ENCODE measurements around the gene ATP6V1F. TPM values are rescaled to one million over a fixed set of nuclear protein-coding genes. Genes with fewer than 3 reads are reported as not detected.

ATP6V1F gene
- total and polyA plus RNA-seq, 5 donors, result 127 to 224 (median 137) TPM

DNA sequence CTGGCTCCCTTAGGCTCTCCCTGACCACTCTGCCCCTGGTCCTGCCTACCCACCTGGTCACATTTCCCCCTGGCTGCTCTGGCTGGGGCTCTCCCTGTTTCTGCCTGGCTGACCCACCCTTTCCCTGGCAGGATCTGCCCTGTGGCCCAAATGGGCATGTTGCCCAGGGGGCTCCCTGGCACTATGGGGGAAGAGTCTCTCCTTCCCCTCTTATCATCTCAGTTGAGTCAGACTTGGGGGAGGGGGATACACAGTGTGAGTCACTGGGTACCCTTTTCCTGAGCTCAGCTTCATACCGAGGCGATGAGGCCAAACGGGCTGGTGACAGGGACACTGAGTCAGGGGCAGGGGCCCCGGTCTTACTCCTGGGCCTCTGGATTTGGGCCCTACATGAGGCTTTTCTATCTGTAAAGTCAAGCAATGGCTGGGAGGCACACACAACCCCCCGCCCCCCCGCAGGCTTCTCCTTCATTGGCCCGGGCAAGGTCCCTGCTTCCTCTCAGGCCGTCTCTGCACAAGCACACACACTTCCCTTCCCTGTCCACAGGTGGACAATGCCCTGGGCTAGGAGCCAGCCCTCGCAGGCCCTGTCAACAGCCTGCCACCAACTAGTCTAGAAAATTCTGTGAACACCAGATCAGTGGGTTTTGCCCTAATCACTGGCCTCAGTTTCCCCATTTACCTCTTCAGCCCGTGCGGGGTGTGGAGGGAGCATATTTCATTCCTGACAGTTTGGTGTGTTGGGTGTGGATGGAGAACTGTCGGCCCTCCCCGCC, 33.1 kb upstream of the ATP6V1F start:
- WGBS, result 20% methylated on average over 13 of the region's 13 CpGs
- Histone ChIP-seq H3K4me3 (ENCODE audit: low read length) (peak overlapping the region; percentile 33), H3K27me3 (ENCODE audit: control insufficient read depth, insufficient read depth) (no peaks in the 10 kb centered on the region), H3K27ac (ENCODE audit: low read length) (peak overlapping the region; percentile 67), H3K9me3 (ENCODE audit: control insufficient read depth, low read length) (no peaks in the 10 kb centered on the region), H3K4me1 (ENCODE audit: control insufficient read depth, insufficient read depth, low read length) (peaks cover 3% of the 10 kb centered on the region)
- peak in 2 of 3 donors; percentile 72 to 77 for DNase-seq
- intact Hi-C loops (cut with DNase I), result no loop called here
- no peak for ATAC-seq

DNA sequence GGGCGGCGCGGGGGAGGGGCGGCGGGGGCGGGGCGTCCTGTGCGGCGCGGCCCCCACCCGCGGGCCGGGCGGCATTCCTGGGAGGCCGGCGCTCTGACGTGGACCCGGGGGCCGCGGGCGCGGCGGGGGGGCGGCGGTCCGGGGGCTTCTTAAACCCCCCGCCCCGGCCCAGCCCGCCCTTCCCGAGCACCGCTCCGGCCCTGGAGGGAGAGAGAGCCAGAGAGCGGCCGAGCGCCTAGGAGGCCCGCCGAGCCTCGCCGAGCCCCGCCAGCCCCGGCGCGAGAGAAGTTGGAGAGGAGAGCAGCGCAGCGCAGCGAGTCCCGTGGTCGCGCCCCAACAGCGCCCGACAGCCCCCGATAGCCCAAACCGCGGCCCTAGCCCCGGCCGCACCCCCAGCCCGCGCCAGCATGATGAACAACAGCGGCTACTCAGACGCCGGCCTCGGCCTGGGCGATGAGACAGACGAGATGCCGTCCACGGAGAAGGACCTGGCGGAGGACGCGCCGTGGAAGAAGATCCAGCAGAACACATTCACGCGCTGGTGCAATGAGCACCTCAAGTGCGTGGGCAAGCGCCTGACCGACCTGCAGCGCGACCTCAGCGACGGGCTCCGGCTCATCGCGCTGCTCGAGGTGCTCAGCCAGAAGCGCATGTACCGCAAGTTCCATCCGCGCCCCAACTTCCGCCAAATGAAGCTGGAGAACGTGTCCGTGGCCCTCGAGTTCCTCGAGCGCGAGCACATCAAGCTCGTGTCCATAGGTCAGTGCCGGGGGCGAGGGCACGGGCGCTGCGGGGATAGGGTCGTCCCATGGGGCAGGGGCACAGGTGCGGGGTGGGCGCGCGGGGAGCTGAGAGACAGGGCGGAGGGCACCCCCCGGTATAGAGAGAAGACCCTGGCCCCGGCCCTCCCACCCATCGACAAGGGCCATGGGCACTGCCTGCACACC, 32.2 kb upstream of the ATP6V1F start, which contains the start of gene FLNC:
TSS of gene FLNC (plus strand) at position 176 of the 947 bp plus-strand sequence. CDS start at position 408, 232 bp downstream.
- Histone ChIP-seq H3K27ac (ENCODE audit: low read length) (peak within 1 kb of the TSS; percentile 68), H3K27me3 (ENCODE audit: control insufficient read depth, insufficient read depth) (no peaks in the 10 kb centered on the region), H3K4me1 (ENCODE audit: control insufficient read depth, insufficient read depth, low read length) (peaks cover 3% of the 10 kb centered on the region), H3K4me3 (ENCODE audit: low read length) (peak within 1 kb of the TSS; percentile 33), H3K9me3 (ENCODE audit: control insufficient read depth, low read length) (no peaks in the 10 kb centered on the region)
- ATAC-seq (peak; percentile 15 to 20), DNase-seq (peak; percentile 63 to 86 (median 85))
- intact Hi-C loops (cut with DNase I), result no loop called here
- 2% methylated on average over 109 of the region's 109 CpGs for WGBS

DNA sequence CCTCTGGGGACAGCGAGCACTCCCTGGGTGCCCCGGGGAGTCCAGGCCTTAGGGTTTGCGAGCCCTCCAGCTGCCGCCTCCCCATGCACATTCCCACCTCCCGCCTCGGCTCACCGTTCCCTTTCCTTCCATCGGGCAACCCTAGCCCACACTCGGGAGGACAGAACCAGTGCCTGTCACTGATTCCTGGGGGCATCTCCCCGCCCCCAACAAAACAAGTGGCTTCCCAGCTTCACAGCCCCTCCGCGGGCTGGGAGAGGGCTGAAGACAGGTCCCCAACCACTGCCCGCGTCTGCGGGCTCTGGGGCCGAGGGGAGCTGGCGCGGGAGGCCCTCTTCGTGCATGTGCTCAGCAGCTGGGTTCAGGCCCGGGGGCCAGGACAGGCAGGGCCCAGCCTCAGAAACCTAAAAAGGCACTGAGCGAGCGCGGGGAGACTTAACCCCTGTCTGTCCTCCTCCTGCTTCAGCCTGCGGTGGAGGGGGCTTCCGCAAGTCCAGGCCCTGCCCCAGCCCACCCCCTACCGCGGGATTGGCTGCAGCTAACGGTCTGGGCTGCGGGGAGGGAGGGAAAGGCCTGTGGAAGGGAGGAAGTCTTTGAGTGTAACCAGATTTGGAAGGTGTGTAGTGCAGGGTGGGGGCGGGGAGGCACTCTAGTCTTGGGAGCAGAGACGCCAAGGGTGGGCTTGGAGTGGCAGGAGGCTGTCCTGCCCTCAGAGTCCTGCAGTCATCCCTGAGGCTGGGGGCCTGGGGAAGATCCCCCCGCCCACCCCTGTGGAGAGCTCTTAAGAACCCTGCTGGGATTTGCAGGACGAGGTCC, 31.3 kb upstream of the ATP6V1F start:
- no peaks in the 10 kb centered on the region for H3K27me3 ChIP-seq (ENCODE audit: control insufficient read depth, insufficient read depth)
- ATAC-seq (peak; percentile 17 to 49), DNase-seq (peak; percentile 47 to 84 (median 82))
- H3K27ac ChIP-seq (ENCODE audit: low read length), result peak overlapping the region; percentile 46
- H3K4me1 ChIP-seq (ENCODE audit: control insufficient read depth, insufficient read depth, low read length), result peaks cover 3% of the 10 kb centered on the region
- 8% methylated on average over 33 of the region's 33 CpGs for WGBS
- H3K9me3 ChIP-seq (ENCODE audit: control insufficient read depth, low read length), result no peaks in the 10 kb centered on the region
- intact Hi-C loops (cut with DNase I), result no loop called here
- peak overlapping the region; percentile 33 for H3K4me3 ChIP-seq (ENCODE audit: low read length)

DNA sequence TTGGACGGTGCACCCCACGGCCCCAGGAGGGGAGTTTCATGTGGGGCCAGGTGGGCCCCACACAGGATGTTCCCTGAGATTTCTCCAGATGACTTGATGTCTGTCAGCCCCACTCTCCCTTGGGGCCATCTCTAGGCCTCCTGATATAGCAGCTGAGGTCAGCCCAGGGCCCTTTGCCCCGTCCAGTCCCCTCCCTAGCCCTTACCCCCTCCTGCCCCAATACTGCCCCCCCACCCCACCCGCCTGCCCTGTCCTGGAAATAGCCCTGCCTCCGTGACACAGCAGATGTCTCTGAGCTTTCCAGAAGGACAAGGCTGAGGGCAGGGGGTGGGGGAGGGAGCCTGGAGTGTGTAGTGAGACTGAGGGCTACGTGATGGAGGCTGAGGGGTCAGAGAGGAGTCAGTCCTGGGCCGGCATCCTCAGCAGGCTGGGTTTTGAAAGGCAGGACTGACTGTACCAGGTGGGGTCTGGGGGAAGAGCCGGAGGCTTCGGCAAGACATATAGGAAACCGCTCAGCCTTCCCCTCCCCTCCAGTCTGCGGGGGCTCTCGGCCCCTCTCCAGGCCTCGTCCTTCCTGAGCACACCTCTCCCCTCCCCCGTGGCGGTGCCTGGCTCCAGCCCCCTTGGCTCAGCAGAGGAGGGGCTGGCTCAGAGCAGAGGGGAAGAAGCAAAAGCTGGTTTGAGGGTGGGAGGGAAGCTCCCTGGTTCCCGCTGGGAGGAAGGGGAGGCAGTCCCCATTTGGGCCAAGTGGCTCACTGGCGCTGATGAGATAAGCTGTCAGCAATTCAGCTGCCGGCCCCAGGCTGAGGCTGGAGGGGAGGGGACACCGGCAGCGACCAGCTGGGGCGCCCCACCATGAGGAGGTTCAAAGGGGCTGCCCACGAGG, 30.4 kb upstream of the ATP6V1F start:
- DNase-seq (peak in 2 of 3 donors; percentile 76 to 81), ATAC-seq (peak; percentile 4 to 10)
- peak overlapping the region; percentile 33 for H3K4me3 ChIP-seq (ENCODE audit: low read length)
- intact Hi-C loops (cut with DNase I), result no loop called here
- H3K9me3 ChIP-seq (ENCODE audit: control insufficient read depth, low read length), result no peaks in the 10 kb centered on the region
- peaks cover 3% of the 10 kb centered on the region for H3K4me1 ChIP-seq (ENCODE audit: control insufficient read depth, insufficient read depth, low read length)
- H3K27me3 ChIP-seq (ENCODE audit: control insufficient read depth, insufficient read depth), result no peaks in the 10 kb centered on the region
- H3K27ac ChIP-seq (ENCODE audit: low read length), result peak overlapping the region; percentile 46
- WGBS, result 3% methylated on average over 22 of the region's 22 CpGs

DNA sequence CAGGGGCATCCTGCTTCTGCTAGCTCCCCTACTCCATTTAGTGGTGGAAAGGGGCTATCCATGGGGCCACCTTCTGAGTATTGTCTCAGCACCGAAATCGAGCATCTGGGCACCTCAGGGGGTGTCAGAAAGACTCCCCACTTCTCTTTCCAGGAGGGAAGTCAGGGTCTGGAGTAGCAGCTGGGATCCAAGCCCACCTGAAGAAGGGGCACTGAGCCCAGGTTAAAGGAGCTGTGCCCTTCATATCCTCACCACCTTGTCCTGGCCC, 29.8 kb upstream of the ATP6V1F start:
- intact Hi-C loops (cut with DNase I), result no loop called here
- H3K27me3 ChIP-seq (ENCODE audit: control insufficient read depth, insufficient read depth), result no peaks in the 10 kb centered on the region
- DNase-seq, result no peak
- WGBS, result 14% methylated on average over 2 of the region's 2 CpGs
- peak overlapping the region; percentile 31 for H3K27ac ChIP-seq (ENCODE audit: low read length)
- H3K4me1 ChIP-seq (ENCODE audit: control insufficient read depth, insufficient read depth, low read length), result peaks cover 3% of the 10 kb centered on the region
- peak overlapping the region; percentile 33 for H3K4me3 ChIP-seq (ENCODE audit: low read length)
- ATAC-seq, result no peak
- no peaks in the 10 kb centered on the region for H3K9me3 ChIP-seq (ENCODE audit: control insufficient read depth, low read length)

- intact Hi-C loops (cut with DNase I), result no loop called here
- Histone ChIP-seq H3K9me3 (ENCODE audit: control insufficient read depth, low read length) (no peaks in the 10 kb centered on the region), H3K27me3 (ENCODE audit: control insufficient read depth, insufficient read depth) (no peaks in the 10 kb centered on the region), H3K4me3 (ENCODE audit: low read length) (peak overlapping the region; percentile 33), H3K27ac (ENCODE audit: low read length) (peak overlapping the region; percentile 31), H3K4me1 (ENCODE audit: control insufficient read depth, insufficient read depth, low read length) (peaks cover 3% of the 10 kb centered on the region)
- WGBS, result 5% methylated on average over 13 of the region's 13 CpGs
- ATAC-seq, result peak; percentile 26 to 77
- DNase-seq, result peak; percentile 80 to 85 (median 82)
Measured at GRCh38 chr7:128833148-128833945, 29.3 kb upstream of the ATP6V1F start.

DNA sequence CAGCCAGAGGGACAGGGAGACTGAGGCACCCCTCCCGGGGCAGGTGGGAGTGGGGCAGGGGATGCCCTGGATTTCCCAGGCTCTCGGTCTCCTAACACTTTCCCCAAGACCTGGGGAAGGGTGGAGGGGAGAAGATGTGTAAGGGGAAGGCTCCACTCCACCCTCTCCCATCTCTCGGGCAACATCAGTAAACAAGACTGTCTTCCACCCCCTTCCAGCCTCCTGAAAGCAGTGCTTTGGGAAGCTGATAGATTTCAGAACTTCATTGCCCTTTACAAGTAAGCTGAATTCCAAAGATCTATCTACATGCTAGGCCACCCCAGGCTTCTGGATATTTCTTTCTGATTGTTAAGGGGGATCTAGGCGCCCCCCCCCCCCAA, 28.7 kb upstream of the ATP6V1F start:
- ATAC-seq (no peak), DNase-seq (no peak)
- WGBS, result 22% methylated on average over 4 of the region's 4 CpGs
- Histone ChIP-seq H3K4me1 (ENCODE audit: control insufficient read depth, insufficient read depth, low read length) (peaks cover 3% of the 10 kb centered on the region), H3K4me3 (ENCODE audit: low read length) (no peak overlapping the region), H3K9me3 (ENCODE audit: control insufficient read depth, low read length) (no peaks in the 10 kb centered on the region), H3K27me3 (ENCODE audit: control insufficient read depth, insufficient read depth) (no peaks in the 10 kb centered on the region), H3K27ac (ENCODE audit: low read length) (peak overlapping the region; percentile 16)
- intact Hi-C loops (cut with DNase I), result no loop called here

DNA sequence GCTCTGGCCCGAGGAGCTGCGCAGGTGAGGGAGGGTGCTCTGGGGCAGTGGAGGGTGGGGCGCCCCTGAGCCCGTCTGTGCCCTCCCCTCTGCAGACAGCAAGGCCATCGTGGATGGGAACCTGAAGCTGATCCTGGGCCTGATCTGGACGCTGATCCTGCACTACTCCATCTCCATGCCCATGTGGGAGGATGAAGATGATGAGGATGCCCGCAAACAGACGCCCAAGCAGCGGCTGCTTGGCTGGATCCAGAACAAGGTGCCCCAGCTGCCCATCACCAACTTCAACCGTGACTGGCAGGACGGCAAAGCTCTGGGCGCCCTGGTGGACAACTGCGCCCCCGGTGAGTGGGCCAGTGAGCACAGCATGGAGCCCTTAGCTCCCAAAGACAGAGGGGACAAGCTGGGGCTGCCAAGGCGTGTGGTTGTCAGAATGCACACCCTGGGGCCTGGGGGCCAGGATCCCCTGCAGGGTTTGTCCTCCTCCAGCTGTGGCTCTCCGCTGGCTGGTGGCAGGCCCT, 27.4 kb upstream of the ATP6V1F start:
- no peak overlapping the region for H3K27ac ChIP-seq (ENCODE audit: low read length)
- no peaks in the 10 kb centered on the region for H3K27me3 ChIP-seq (ENCODE audit: control insufficient read depth, insufficient read depth)
- H3K9me3 ChIP-seq (ENCODE audit: control insufficient read depth, low read length), result no peaks in the 10 kb centered on the region
- 86% methylated on average over 16 of the region's 16 CpGs for WGBS
- no peak for ATAC-seq
- intact Hi-C loops (cut with DNase I), result no loop called here
- no peaks in the 10 kb centered on the region for H3K4me1 ChIP-seq (ENCODE audit: control insufficient read depth, insufficient read depth, low read length)
- no peak for DNase-seq
- H3K4me3 ChIP-seq (ENCODE audit: low read length), result no peak overlapping the region

- WGBS, result 66% methylated on average over 14 of the region's 14 CpGs
- Histone ChIP-seq H3K4me1 (ENCODE audit: control insufficient read depth, insufficient read depth, low read length) (no peaks in the 10 kb centered on the region), H3K4me3 (ENCODE audit: low read length) (no peak overlapping the region), H3K9me3 (ENCODE audit: control insufficient read depth, low read length) (no peaks in the 10 kb centered on the region), H3K27ac (ENCODE audit: low read length) (peak overlapping the region; percentile 19), H3K27me3 (ENCODE audit: control insufficient read depth, insufficient read depth) (no peaks in the 10 kb centered on the region)
- intact Hi-C loops (cut with DNase I), result no loop called here
- no peak for ATAC-seq
- DNase-seq, result peak in 1 of 3 donors; percentile 64
Measured at GRCh38 chr7:128835790-128836641, 26.6 kb upstream of the ATP6V1F start.
